ENCODE results near the gene LARP7.
"Not testable (repeated sequence)": the region's sequence is repeated elsewhere in the genome, so short reads cannot be mapped to it uniquely, and the experiment has no call there.

The LARP7 gene

GRCh38 chr4:112651641-112652040, 14.7 kb downstream of the LARP7 start:
- TF ChIP-seq CTCF (IDR thresholded peaks at IDR 0.05; ENCODE audit: insufficient read depth, low read depth, low read length, missing control alignments): no peak
- H3K4me3 ChIP-seq (ENCODE audit: low read length): no peak overlapping the region

GRCh38 chr4:112652216-112652615, 15.3 kb downstream of the LARP7 start:
- no peak for DNase-seq (ENCODE audit: low read depth)
- no peak overlapping the region for H3K4me3 ChIP-seq (ENCODE audit: low read length)
- no peak for TF ChIP-seq CTCF (IDR thresholded peaks at IDR 0.05; ENCODE audit: insufficient read depth, low read depth, low read length, missing control alignments)

More at GRCh38 chr4:112651641-112652040, 14.7 kb downstream of the LARP7 start:
- DNase-seq (ENCODE audit: low read depth): no peak

- no peak for DNase-seq (ENCODE audit: low read depth)
- no peak for TF ChIP-seq CTCF (IDR thresholded peaks at IDR 0.05; ENCODE audit: insufficient read depth, low read depth, low read length, missing control alignments)
- H3K4me3 ChIP-seq (ENCODE audit: low read length): no peak overlapping the region
Observed at GRCh38 chr4:112655270-112655669, 18.3 kb downstream of the LARP7 start.

- H3K4me3 ChIP-seq (ENCODE audit: low read length); DNase-seq (ENCODE audit: low read depth): not testable (repeated sequence)
Observed at GRCh38 chr4:112656115-112656514, 19.2 kb downstream of the LARP7 start.

DNA sequence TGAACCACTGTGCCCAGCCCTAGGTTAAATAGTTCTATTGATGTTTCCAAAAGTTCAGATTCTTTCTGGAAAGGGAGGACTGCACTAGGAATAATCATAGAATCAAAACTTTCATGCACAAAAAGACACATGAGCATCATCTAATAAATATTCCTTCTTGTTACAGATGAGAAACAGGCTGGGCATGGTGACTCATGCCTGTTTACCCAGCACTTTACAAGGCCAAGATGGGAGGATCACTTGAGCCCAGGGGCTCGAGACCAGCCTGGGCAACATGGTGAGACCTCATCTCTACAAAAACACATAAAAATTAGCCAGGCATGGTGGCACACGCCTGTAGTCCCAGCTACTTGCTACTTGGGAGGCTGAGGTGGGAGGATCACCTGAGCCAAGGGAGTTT, 27.7 kb downstream of the LARP7 start:
- TF ChIP-seq CTCF (IDR thresholded peaks at IDR 0.05; ENCODE audit: insufficient read depth, low read depth, low read length, missing control alignments): no peak
- no peak overlapping the region for H3K4me3 ChIP-seq (ENCODE audit: low read length)
- DNase-seq (ENCODE audit: low read depth): peak; percentile 53

DNA sequence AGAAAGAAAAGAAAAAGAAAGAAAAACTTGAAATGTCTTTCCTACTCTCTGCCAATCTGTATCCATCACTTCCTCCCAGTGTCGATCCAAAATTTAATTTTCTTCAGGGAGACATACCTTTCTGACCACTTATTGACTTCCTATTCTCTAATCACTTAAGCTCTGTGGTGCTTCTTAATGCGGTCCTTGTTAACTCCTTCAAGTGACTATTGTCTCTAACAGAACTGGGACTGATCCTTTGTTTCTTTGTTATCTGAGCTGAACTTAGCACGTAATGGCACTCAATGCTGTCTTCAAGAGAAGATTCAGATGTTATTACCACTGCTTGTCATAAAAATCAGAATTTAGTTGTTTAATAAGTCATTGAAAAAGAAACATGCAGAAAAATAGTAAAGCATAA, 31.2 kb downstream of the LARP7 start:
- TF ChIP-seq CTCF (IDR thresholded peaks at IDR 0.05; ENCODE audit: insufficient read depth, low read depth, low read length, missing control alignments): no peak
- no peak for DNase-seq (ENCODE audit: low read depth)
- H3K4me3 ChIP-seq (ENCODE audit: low read length): no peak overlapping the region

DNA sequence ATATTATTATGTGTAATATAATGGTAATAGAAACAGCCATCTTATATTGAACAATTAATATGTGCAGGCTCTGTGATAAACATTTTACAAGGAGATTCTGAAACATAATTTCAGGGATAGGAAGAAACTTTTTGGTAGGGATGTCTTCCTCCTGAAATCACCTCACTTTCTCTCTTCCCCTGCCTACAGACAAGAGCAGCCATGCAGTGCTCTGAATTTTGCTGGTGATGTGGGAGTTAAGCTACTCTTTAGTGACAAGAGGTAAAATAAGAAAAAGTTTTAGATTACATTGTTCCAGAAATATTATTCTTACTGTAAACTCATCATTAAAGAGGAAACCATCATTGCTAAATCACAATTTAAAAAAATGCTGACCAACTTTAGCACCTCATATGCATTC, 36.1 kb downstream of the LARP7 start:
- no peak for DNase-seq (ENCODE audit: low read depth)
- H3K4me3 ChIP-seq (ENCODE audit: low read length): no peak overlapping the region
- no peak for TF ChIP-seq CTCF (IDR thresholded peaks at IDR 0.05; ENCODE audit: insufficient read depth, low read depth, low read length, missing control alignments)

DNA sequence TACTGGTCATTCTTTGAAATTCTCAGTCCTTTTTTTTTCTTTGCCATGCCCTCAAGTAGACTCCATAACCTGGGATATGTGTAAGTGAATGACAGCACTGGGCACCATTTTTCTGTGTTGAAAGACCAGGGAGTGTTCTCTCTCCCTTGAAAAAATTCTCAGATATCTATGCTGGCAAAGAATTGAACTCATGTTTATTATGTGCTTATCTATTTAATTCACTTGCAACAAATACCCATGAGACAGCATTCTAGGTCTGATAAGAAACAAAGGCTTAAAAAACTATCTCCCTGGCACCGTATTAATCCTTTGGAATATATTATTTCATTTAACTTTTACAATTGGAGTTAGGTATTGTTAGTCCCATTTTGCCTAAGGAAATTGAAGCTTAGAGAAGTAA, 36.7 kb downstream of the LARP7 start:
- TF ChIP-seq CTCF (IDR thresholded peaks at IDR 0.05; ENCODE audit: insufficient read depth, low read depth, low read length, missing control alignments): no peak
- H3K4me3 ChIP-seq (ENCODE audit: low read length): no peak overlapping the region
- no peak for DNase-seq (ENCODE audit: low read depth)

All from epithelial cell of esophagus (primary cell).